HG03378 (cell line): Measurements from ENCODE around the gene SYVN1.

ENCODE experiments used
- ATAC-seq: cut with Tn5 transposase; IDR thresholded peaks from one replicate; pipeline ENCODE4 v1.9.1; 2021; ENCODE audit warnings: mild to moderate bottlenecking, moderate library complexity; ENCODE audit not compliant: unreplicated experiment

SYVN1 gene

GRCh38 chr11:65113361-65113756 is 21.0 kb downstream of the SYVN1 start:
- no peak for ATAC-seq

- no peak for ATAC-seq
Measured at GRCh38 chr11:65112546-65113360, 21.6 kb downstream of the SYVN1 start.

- ATAC-seq = no peak
Measured at GRCh38 chr11:65111744-65112545, 22.4 kb downstream of the SYVN1 start, which contains the start of gene TM7SF2. TSS of gene TM7SF2 (plus strand) at chr11:65111872. CDS start at chr11:65112016, 144 bp downstream.

DNA sequence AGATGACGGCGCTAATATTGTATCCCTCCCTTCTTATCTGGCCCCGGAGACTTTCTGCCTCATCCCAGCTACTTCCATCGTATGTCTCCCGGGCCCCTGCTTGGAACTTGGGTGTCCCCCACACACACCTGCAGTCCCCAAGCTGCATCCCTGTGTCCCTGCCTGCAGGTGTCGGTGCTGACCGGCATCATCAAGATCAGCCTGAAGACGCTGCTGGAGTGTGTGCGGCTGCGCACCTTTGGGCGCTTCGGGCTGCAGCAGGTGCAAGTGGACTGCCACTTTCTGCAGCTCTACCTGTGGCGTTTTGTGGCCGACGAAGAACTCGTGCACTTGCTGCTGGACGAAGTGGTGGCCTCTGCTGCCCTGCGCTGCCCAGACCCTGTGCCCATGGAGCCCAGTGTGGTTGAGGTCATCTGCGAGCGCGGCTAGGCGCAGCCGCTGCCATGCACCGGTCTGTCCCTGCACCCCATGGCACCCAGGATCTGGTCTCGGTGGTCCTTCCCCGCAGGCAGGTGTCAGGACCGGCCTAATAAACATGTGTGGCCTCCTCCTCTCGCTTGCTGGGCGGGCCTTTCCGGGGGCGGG is 23.1 kb downstream of the SYVN1 start:
- no peak for ATAC-seq

- peak; percentile 39 for ATAC-seq
Measured at GRCh38 chr11:65110354-65110861, 23.9 kb downstream of the SYVN1 start.

GRCh38 chr11:65109231-65110198 is 24.8 kb downstream of the SYVN1 start:
- ATAC-seq = no peak

GRCh38 chr11:65108469-65109123 is 25.7 kb downstream of the SYVN1 start:
- no peak for ATAC-seq

- no peak for ATAC-seq
Measured at GRCh38 chr11:65107751-65108468, 26.4 kb downstream of the SYVN1 start.

- ATAC-seq = no peak
Measured at GRCh38 chr11:65107078-65107477, 27.2 kb downstream of the SYVN1 start.

- no peak for ATAC-seq
Measured at GRCh38 chr11:65104628-65105027, 29.7 kb downstream of the SYVN1 start.

GRCh38 chr11:65103476-65103875 is 30.8 kb downstream of the SYVN1 start:
- ATAC-seq = no peak

DNA sequence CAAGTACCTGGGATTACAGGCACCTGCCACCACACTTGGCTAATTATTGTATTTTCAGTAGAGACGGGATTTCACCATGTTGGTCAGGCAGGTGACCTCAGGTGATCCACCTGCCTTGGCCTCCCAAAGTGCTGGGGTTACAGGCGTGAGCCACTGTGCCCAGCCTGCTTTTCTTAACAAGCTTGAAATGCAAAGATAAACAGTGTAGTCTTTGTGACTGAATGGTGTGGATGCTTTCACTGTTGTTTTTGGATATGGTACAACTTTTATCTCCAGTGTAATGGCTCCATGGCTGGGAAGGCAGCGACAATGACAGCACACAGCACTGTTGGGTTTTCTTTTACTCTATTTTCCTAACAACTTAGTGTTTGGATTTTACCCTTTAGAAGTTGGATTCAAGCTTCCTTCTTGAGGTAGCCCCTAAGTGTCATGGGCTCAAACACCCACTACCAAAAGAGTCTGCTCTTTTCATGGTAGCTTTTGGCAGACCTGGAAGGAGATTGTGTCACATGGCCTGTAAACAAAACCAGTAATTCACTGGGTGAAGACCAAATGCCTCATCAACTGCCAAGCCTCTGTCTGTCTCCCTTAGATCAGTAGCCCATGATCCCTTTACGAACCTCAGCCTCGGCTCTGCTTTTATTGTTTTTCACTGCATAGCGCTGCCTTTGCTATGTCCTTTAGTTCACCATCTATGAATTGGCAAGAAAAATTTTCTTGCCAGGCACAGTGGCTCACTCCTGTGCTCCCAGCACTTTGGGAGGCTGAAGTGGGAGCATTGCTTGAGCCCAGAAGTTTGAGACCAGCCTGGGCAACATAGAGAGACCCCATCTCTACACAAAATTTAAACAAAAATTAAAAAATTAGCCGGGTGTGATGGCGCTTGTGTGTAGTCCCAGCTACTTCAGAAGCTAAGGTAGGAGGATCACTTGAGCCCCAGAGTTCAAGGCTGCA is 31.9 kb downstream of the SYVN1 start:
- ATAC-seq = no peak

DNA sequence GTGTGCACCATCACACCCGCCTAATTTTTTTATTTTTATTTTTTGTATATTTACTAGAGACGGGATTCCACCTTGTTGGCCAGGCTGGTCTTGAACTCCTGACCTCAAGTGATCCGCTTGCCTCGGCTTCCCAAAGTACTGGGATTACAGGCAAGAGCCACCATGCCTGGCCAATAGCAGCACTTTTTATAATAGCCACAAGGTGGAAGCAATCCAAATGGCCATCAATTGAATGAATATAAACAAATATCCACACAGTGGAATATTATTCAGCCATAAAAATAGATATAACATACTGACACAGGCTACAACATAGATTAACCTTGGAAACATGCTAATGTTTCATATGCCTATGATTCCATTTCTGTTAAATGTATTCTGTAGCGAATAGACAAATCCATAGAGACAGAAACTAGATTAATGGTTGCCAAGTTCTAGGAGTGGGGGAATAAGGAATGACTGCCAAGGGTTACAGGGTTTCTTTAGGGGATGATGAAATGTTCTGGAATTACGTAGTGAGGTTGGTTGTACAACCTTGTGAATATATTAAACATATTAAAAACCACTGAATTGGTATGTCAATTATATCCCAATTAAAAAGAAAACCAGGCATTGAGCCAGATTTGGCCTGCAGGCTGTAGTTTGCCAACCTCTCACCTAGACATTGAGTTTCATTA is 33.5 kb downstream of the SYVN1 start:
- ATAC-seq = no peak

DNA sequence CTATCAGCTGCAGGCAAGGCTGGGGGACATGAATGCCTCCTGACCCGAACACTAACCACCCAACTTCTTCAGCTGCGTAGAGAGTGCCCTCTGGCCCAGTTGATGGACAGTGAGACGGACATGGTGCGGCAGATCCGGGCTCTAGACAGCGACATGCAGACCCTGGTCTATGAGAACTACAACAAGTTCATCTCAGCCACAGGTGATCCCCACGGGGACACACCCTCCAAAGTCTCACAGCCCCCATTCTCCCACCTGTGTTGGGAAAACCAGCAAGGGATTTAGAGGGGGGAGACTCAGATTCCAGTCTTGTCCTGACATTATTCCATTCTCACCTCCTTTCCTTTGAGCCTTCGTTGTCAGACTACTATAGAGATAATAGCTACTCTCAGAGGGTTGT is 37.4 kb downstream of the SYVN1 start:
- no peak for ATAC-seq

- ATAC-seq = peak; percentile 75
Measured at GRCh38 chr11:65095974-65096806, 38.1 kb downstream of the SYVN1 start, which contains the start of gene VPS51. TSS of gene VPS51 (plus strand) at chr11:65096214. CDS start at chr11:65096251, 37 bp downstream.

DNA sequence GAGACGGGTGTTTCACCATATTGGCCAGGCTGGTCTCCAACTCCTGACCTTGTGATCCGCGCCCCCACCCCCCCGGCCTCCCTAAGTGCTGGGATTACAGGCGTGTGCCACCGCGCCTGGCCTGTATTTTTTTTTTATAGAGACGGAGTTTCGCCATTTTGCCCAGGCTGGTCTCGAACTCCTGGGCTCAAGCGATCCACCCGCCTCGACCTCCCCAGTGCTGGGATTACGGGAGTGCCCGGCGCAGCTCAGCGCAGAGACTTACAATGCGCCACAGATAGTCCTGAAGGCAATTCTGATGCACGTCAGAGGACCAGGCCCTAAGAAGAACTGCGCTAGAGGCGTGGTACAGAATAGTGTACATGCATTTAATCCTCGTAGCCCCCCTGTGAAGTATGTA is 38.9 kb downstream of the SYVN1 start:
- ATAC-seq = no peak
